ENCODE results near the gene RGL1.
A peak's percentile ranks its signal among the peaks of the same experiment; 100 is the strongest.

Gene RGL1

GRCh38 chr1:183916574-183916973 is 111.7 kb downstream of the RGL1 start:
- DNase-seq (ENCODE audit: low spot score), result no peak

GRCh38 chr1:183918589-183918988 is 113.7 kb downstream of the RGL1 start:
- no peak for DNase-seq (ENCODE audit: low spot score)

GRCh38 chr1:183920651-183921050 is 115.7 kb downstream of the RGL1 start:
- no peak for DNase-seq (ENCODE audit: low spot score)

GRCh38 chr1:183922197-183922596 is 117.3 kb downstream of the RGL1 start:
- no peak for DNase-seq (ENCODE audit: low spot score)

GRCh38 chr1:183925947-183926346 is 121.0 kb downstream of the RGL1 start:
- no peak for DNase-seq (ENCODE audit: low spot score)

- DNase-seq (ENCODE audit: low spot score), result no peak
Observed at GRCh38 chr1:183926983-183927382, 122.1 kb downstream of the RGL1 start.

GRCh38 chr1:183931646-183932271 is 126.8 kb downstream of the RGL1 start:
- DNase-seq (ENCODE audit: low spot score), result no peak

GRCh38 chr1:183932412-183932811 is 127.5 kb downstream of the RGL1 start:
- no peak for DNase-seq (ENCODE audit: low spot score)

GRCh38 chr1:183933528-183934179 is 128.7 kb downstream of the RGL1 start:
- DNase-seq (ENCODE audit: low spot score), result no peak

- no peak for DNase-seq (ENCODE audit: low spot score)
Observed at GRCh38 chr1:183934314-183934713, 129.4 kb downstream of the RGL1 start.

GRCh38 chr1:183936009-183936408 is 131.1 kb downstream of the RGL1 start:
- DNase-seq (ENCODE audit: low spot score), result no peak

- no peak for DNase-seq (ENCODE audit: low spot score)
Observed at GRCh38 chr1:183936791-183937190, 131.9 kb downstream of the RGL1 start.

GRCh38 chr1:183937611-183938010 is 132.7 kb downstream of the RGL1 start:
- no peak for DNase-seq (ENCODE audit: low spot score)

GRCh38 chr1:183941001-183941400 is 136.1 kb downstream of the RGL1 start:
- DNase-seq (ENCODE audit: low spot score), result no peak

GRCh38 chr1:183942933-183943693 is 138.2 kb downstream of the RGL1 start:
- DNase-seq (ENCODE audit: low spot score), result no peak

- DNase-seq (ENCODE audit: low spot score), result no peak
Observed at GRCh38 chr1:183945428-183946319, 140.8 kb downstream of the RGL1 start.

- no peak for DNase-seq (ENCODE audit: low spot score)
Observed at GRCh38 chr1:183946320-183946613, 141.3 kb downstream of the RGL1 start.

GRCh38 chr1:183947988-183948387 is 143.1 kb downstream of the RGL1 start:
- no peak for DNase-seq (ENCODE audit: low spot score)

GRCh38 chr1:183952101-183952500 is 147.2 kb downstream of the RGL1 start:
- DNase-seq (ENCODE audit: low spot score), result no peak

- no peak for DNase-seq (ENCODE audit: low spot score)
Observed at GRCh38 chr1:183953031-183953430, 148.1 kb downstream of the RGL1 start.

GRCh38 chr1:183954496-183954895 is 149.6 kb downstream of the RGL1 start:
- no peak for DNase-seq (ENCODE audit: low spot score)

- DNase-seq (ENCODE audit: low spot score), result peak; percentile 47
Observed at GRCh38 chr1:183956559-183957188, 151.8 kb downstream of the RGL1 start.
